ENCODE data around the gene LIMS2.

- TF ChIP-seq POLR2AphosphoS5 (IDR thresholded peaks at IDR 0.05) (no peak), CTCF (IDR thresholded peaks at IDR 0.05) (no peak), EP300 (IDR thresholded peaks at IDR 0.05) (no peak), POLR2A (IDR thresholded peaks at IDR 0.05; ENCODE audit: low read depth) (no peak)
Observed at GRCh38 chr2:127618551-127619202, 56.7 kb downstream of the LIMS2 start.
